ENCODE results near the gene FAM151A. TPM values are rescaled to one million over a fixed set of nuclear protein-coding genes. Genes with fewer than 3 reads are reported as not detected.
"Not testable (repeated sequence)": the region's sequence is repeated elsewhere in the genome, so short reads cannot be mapped to it uniquely, and the experiment has no call there.

FAM151A gene
- total RNA-seq, 2 experiments from 2014 or later: not detected

GRCh38 chr1:54650417-54650816 is 27.1 kb upstream of the FAM151A start:
- Mint-ChIP-seq H3K36me3 (ENCODE audit: low read depth) (no peaks in the 10 kb centered on the region), H3K4me1 (ENCODE audit: low read depth) (no peaks in the 10 kb centered on the region), H3K4me3 (no peak overlapping the region), H3K27ac (no peak overlapping the region), H3K9me3 (no peaks in the 10 kb centered on the region), H3K27me3 (ENCODE audit: low read depth) (no peaks in the 10 kb centered on the region)
- DNase-seq: no peak
- CTCF ChIA-PET: no interaction called here
- intact Hi-C loops (cut with micrococcal nuclease): no loop called here

DNA sequence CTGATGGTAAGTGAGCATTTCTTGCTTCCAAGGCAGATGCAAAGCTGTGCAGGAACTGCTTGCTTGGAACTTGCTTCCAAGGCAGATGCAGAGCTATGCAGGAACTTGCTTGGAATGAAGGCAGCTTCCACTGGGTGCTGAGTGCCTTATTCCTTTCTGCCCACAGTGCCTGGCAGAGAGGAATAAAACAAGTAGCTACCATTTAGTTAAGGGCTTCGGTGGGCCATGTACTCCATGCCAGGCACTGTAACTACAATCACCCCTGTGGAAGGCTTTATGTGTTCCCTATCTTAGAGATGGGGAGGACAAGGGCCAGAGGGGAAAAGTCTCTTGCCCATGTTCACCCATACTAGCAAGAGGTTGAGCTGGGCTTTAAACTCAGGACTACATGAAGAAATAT is 26.6 kb upstream of the FAM151A start:
- H3K4me3 Mint-ChIP-seq: no peak overlapping the region
- no peak overlapping the region for H3K27ac Mint-ChIP-seq
- no peaks in the 10 kb centered on the region for H3K9me3 Mint-ChIP-seq
- H3K27me3 Mint-ChIP-seq (ENCODE audit: low read depth): no peaks in the 10 kb centered on the region
- CTCF ChIA-PET: no interaction called here
- intact Hi-C loops (cut with micrococcal nuclease): loop anchor here (10.0 kb wide), 1 partner anchor 145 kb away; no protein-coding TSS in a partner anchor
- DNase-seq: no peak
- H3K36me3 Mint-ChIP-seq (ENCODE audit: low read depth): no peaks in the 10 kb centered on the region
- no peaks in the 10 kb centered on the region for H3K4me1 Mint-ChIP-seq (ENCODE audit: low read depth)

- Mint-ChIP-seq H3K9me3 (peaks cover under 1% of the 10 kb centered on the region), H3K27ac (no peak overlapping the region), H3K4me3 (no peak overlapping the region), H3K4me1 (ENCODE audit: low read depth) (no peaks in the 10 kb centered on the region), H3K36me3 (ENCODE audit: low read depth) (no peaks in the 10 kb centered on the region), H3K27me3 (ENCODE audit: low read depth) (no peaks in the 10 kb centered on the region)
- intact Hi-C loops (cut with micrococcal nuclease): loop anchor here (10.0 kb wide), 1 partner anchor 145 kb away; no protein-coding TSS in a partner anchor
- no peak for DNase-seq
- CTCF ChIA-PET: no interaction called here
These were observed 26.0 kb upstream of the FAM151A start for GRCh38 chr1:54649130-54649898.

GRCh38 chr1:54645806-54646676 is 22.7 kb upstream of the FAM151A start:
- H3K9me3 Mint-ChIP-seq: peaks cover 10% of the 10 kb centered on the region
- H3K4me1 Mint-ChIP-seq (ENCODE audit: low read depth): no peaks in the 10 kb centered on the region
- no peaks in the 10 kb centered on the region for H3K27me3 Mint-ChIP-seq (ENCODE audit: low read depth)
- DNase-seq: no peak
- H3K27ac Mint-ChIP-seq: no peak overlapping the region
- no peak overlapping the region for H3K4me3 Mint-ChIP-seq
- intact Hi-C loops (cut with micrococcal nuclease): loop anchor here (10.0 kb wide), 1 partner anchor 141 kb away; no protein-coding TSS in a partner anchor
- H3K36me3 Mint-ChIP-seq (ENCODE audit: low read depth): peaks cover 3% of the 10 kb centered on the region
- CTCF ChIA-PET: no interaction called here

DNA sequence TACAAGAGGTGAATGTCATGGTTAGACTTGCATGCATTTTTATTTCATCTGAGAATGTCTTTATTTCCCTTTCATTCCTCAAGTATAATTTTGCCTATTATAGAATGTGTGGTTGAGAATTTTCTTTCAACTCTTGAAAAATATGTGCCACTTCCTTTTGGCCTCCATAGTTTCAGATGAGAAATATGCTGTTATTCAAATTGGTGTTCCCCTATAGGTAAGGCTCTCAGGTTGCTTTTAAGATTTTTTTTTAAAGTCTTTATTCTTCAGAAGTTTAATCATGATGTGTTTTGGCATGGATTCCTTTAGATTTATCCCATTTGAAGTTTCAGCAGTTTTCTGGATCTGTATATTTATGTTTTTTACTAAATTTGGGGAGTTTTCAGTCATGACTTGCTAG is 20.4 kb upstream of the FAM151A start:
- intact Hi-C loops (cut with micrococcal nuclease): loop anchor here (10.0 kb wide), 1 partner anchor 139 kb away; no protein-coding TSS in a partner anchor
- CTCF ChIA-PET: no interaction called here
- DNase-seq: no peak
- Mint-ChIP-seq H3K4me1 (ENCODE audit: low read depth) (no peaks in the 10 kb centered on the region), H3K27me3 (ENCODE audit: low read depth) (no peaks in the 10 kb centered on the region), H3K9me3 (peaks cover 10% of the 10 kb centered on the region), H3K4me3 (no peak overlapping the region), H3K27ac (no peak overlapping the region), H3K36me3 (ENCODE audit: low read depth) (peaks cover 3% of the 10 kb centered on the region)

- H3K27ac Mint-ChIP-seq: no peak within 1 kb of the TSS
- intact Hi-C loops (cut with micrococcal nuclease): loop anchor here (10.0 kb wide), 1 partner anchor 136 kb away; no protein-coding TSS in a partner anchor
- H3K4me3 Mint-ChIP-seq: no peak within 1 kb of the TSS
- no peaks in the 10 kb centered on the region for H3K4me1 Mint-ChIP-seq (ENCODE audit: low read depth)
- peaks cover 3% of the 10 kb centered on the region for H3K36me3 Mint-ChIP-seq (ENCODE audit: low read depth)
- no peaks in the 10 kb centered on the region for H3K27me3 Mint-ChIP-seq (ENCODE audit: low read depth)
- peaks cover 10% of the 10 kb centered on the region for H3K9me3 Mint-ChIP-seq
- no peak for DNase-seq
- CTCF ChIA-PET: no interaction called here
These were observed 17.8 kb upstream of the FAM151A start, which contains the start of gene MROH7 for GRCh38 chr1:54640863-54641836. Gene MROH7, plus strand, starts transcription at chr1:54641786. Its CDS starts 11,141 bp downstream, at chr1:54652927.

DNA sequence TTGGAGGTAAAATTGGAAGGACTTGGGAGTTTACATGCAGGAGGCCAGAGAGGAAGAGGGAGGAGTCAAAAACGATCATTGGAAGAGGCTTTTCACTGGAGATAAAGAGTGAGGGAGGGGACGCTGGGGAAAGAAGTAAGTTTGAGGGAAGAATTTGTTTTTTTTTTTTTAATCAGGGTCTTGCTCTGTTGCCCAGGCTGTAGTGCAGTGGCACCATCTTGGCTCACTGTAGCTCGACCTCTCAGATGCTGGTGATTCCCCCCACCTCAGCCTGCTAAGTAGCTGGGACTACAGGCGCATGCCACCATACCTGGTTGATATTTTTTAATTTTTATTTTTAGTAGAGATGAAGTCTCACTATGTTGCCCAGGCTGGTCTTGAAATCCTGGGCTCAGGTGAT is 17.0 kb upstream of the FAM151A start:
- Mint-ChIP-seq H3K27me3 (ENCODE audit: low read depth) (no peaks in the 10 kb centered on the region), H3K9me3 (peaks cover 10% of the 10 kb centered on the region), H3K4me1 (ENCODE audit: low read depth) (no peaks in the 10 kb centered on the region), H3K36me3 (ENCODE audit: low read depth) (peaks cover 3% of the 10 kb centered on the region), H3K27ac (no peak overlapping the region), H3K4me3 (no peak overlapping the region)
- intact Hi-C loops (cut with micrococcal nuclease): loop anchor here (10.0 kb wide), 1 partner anchor 136 kb away; no protein-coding TSS in a partner anchor
- no peak for DNase-seq
- CTCF ChIA-PET: no interaction called here

DNA sequence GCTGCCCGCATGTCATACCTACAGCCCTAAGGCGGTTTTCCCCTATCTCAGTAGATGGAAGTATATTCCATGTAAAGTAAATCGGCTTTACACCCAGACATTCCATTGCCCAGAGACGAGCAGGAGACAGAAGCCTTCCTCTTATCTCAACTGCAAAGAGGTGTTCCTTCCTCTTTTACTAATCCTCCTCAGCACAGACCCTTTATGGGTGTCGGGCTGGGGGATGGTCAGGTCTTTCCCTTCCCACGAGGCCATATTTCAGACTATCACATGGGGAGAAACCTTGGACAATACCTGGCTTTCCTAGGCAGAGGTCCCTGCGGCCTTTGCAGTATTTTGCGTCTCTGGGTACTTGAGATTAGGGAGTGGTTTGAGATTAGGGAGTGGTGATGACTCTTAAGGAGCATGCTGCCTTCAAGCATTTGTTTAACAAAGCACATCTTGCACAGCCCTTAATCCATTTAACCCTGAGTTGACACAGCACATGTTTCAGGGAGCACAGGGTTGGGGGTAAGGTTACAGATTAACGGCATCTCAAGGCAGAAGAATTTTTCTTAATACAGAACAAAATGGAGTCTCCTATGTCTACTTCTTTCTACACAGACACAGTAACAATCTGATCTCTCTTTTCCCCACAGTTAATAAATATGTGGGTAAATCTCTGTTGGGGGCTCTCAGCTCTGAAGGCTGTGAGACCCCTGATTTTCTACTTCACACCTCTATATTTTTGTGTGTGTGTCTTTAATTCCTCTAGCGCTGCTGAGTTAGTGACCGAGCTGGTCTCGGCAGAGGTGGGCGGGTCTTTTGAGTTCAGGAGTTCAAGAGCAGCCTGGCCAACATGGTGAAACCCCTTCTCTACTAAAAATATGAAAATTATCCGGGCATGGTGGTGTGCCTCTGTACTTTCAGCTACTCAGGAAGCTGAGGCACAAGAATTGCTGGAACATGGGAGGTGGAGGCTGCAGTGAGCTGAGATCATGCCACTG is 13.4 kb upstream of the FAM151A start:
- CTCF ChIA-PET; H3K27me3 Mint-ChIP-seq (ENCODE audit: low read depth); H3K9me3 Mint-ChIP-seq; H3K4me3 Mint-ChIP-seq; H3K36me3 Mint-ChIP-seq (ENCODE audit: low read depth); H3K4me1 Mint-ChIP-seq (ENCODE audit: low read depth); DNase-seq; H3K27ac Mint-ChIP-seq; intact Hi-C loops (cut with micrococcal nuclease): not testable (repeated sequence)

GRCh38 chr1:54635804-54636203 is 12.5 kb upstream of the FAM151A start:
- intact Hi-C loops (cut with micrococcal nuclease); H3K4me1 Mint-ChIP-seq (ENCODE audit: low read depth); H3K9me3 Mint-ChIP-seq; H3K4me3 Mint-ChIP-seq; DNase-seq; H3K36me3 Mint-ChIP-seq (ENCODE audit: low read depth); H3K27ac Mint-ChIP-seq; H3K27me3 Mint-ChIP-seq (ENCODE audit: low read depth): not testable (repeated sequence)
- CTCF ChIA-PET: interaction anchor here (0.6 kb wide), 1 partner anchor 31 kb away, joined by 4 read pairs; no protein-coding TSS in a partner anchor

GRCh38 chr1:54627196-54627595 is 3.9 kb upstream of the FAM151A start:
- no peaks in the 10 kb centered on the region for H3K27me3 Mint-ChIP-seq (ENCODE audit: low read depth)
- H3K4me3 Mint-ChIP-seq: no peak overlapping the region
- H3K27ac Mint-ChIP-seq: no peak overlapping the region
- H3K4me1 Mint-ChIP-seq (ENCODE audit: low read depth): no peaks in the 10 kb centered on the region
- CTCF ChIA-PET: no interaction called here
- intact Hi-C loops (cut with micrococcal nuclease): no loop called here
- H3K36me3 Mint-ChIP-seq (ENCODE audit: low read depth): no peaks in the 10 kb centered on the region
- no peaks in the 10 kb centered on the region for H3K9me3 Mint-ChIP-seq
- DNase-seq: no peak
